Measurements from ENCODE around the gene FN3K. TPM values are rescaled to one million over a fixed set of nuclear protein-coding genes. Genes with fewer than 3 reads are reported as not detected.

Gene FN3K
- 10 to 100 TPM; 12.2 to 19.9 (median 15.9) TPM for polyA plus RNA-seq (ENCODE audit: insufficient read length in 10 of 10)
- long read RNA-seq, donor 1, partial matches to known transcripts: 0 of 3 reads
- long read RNA-seq, donor 1, other reads (novel, unspliced or antisense): 0 of 3 reads
- long read RNA-seq, donor 2: 0 reads
- long read RNA-seq, donor 3: 0 reads
- long read RNA-seq, donor 4, transcript FN3K-201 (6 exons, 1,434 nt): major isoform, 6 of 6 reads
- long read RNA-seq, donor 4, partial matches to known transcripts: 0 of 6 reads
- long read RNA-seq, donor 4, other reads (novel, unspliced or antisense): 0 of 6 reads
- long read RNA-seq, donor 5, partial matches to known transcripts: 0 of 4 reads
- long read RNA-seq, donor 5, other reads (novel, unspliced or antisense): 0 of 4 reads
- long read RNA-seq, donor 6, transcript FN3K-201 (6 exons, 1,434 nt): major isoform, 5 of 6 reads
- long read RNA-seq, donor 6, partial matches to known transcripts: 0 of 6 reads
- long read RNA-seq, donor 6, other reads (novel, unspliced or antisense): 0 of 6 reads
- long read RNA-seq, donor 7, partial matches to known transcripts: 0 of 2 reads
- long read RNA-seq, donor 7, other reads (novel, unspliced or antisense): 0 of 2 reads
- long read RNA-seq, donor 8, partial matches to known transcripts: 0 of 4 reads
- long read RNA-seq, donor 8, other reads (novel, unspliced or antisense): 0 of 4 reads
- long read RNA-seq, donor 9: 0 reads

- peak; percentile 48 to 90 (median 74) for DNase-seq
Measured at GRCh38 chr17:82734987-82735866, at the start of gene FN3K. Gene FN3K, plus strand, starts transcription at chr17:82735615. Its CDS starts 22 bp downstream, at chr17:82735637.

- DNase-seq: no peak
Measured at GRCh38 chr17:82686366-82687324, 48.8 kb upstream of the FN3K start.

GRCh38 chr17:82687375-82687861 lies 48.0 kb upstream of the FN3K start:
- DNase-seq: no peak

GRCh38 chr17:82687871-82688270 lies 47.5 kb upstream of the FN3K start:
- DNase-seq: no peak

GRCh38 chr17:82689077-82689476 lies 46.3 kb upstream of the FN3K start:
- DNase-seq: no peak

- no peak for DNase-seq
Measured at GRCh38 chr17:82690786-82691489, 44.5 kb upstream of the FN3K start.

GRCh38 chr17:82691714-82692113 lies 43.7 kb upstream of the FN3K start:
- no peak for DNase-seq

- DNase-seq: no peak
Measured at GRCh38 chr17:82692268-82692667, 43.1 kb upstream of the FN3K start.

- DNase-seq: no peak
Measured at GRCh38 chr17:82693168-82693867, 42.1 kb upstream of the FN3K start.

GRCh38 chr17:82694647-82695046 lies 40.8 kb upstream of the FN3K start:
- no peak for DNase-seq

GRCh38 chr17:82696259-82696658 lies 39.2 kb upstream of the FN3K start:
- DNase-seq: no peak

- DNase-seq: no peak
Measured at GRCh38 chr17:82696916-82697807, 38.3 kb upstream of the FN3K start.

GRCh38 chr17:82697808-82698064 lies 37.7 kb upstream of the FN3K start:
- no peak for DNase-seq

- DNase-seq: peak; percentile 98 to 99 (median 98)
Measured at GRCh38 chr17:82698065-82698973, 37.1 kb upstream of the FN3K start, which contains the start of gene RAB40B. Gene RAB40B, minus strand, starts transcription at chr17:82698698. Its CDS starts 102 bp downstream, at chr17:82698596.

- no peak for DNase-seq
Measured at GRCh38 chr17:82698974-82699442, 36.4 kb upstream of the FN3K start.

- DNase-seq: no peak
Measured at GRCh38 chr17:82699551-82699950, 35.9 kb upstream of the FN3K start.

- DNase-seq: no peak
Measured at GRCh38 chr17:82702231-82702927, 33.0 kb upstream of the FN3K start.
